Stomach (tissue), 9 donors: ENCODE data around the gene SMCR8. TPM values are rescaled to one million over a fixed set of nuclear protein-coding genes. Genes with fewer than 3 reads are reported as not detected.
"Not testable (repeated sequence)": the region's sequence is repeated elsewhere in the genome, so short reads cannot be mapped to it uniquely, and the experiment has no call there.

Experiments used
- DNase-seq, 2 donors: peaks; one replicate each; pipeline versions ENCODE4 v3.0.0 to v3.0.0-alpha.2; 2013 to 2019
- H3K27ac ChIP-seq, 5 donors: fragments of 200-600 bp in 4 of 5; sonication (generic) in 4 of 5; one replicate each; pipeline ENCODE4 v1.5.1; 2013 to 2019; ENCODE audit warnings: mild to moderate bottlenecking in 1 of 5, moderate library complexity in 1 of 5
- H3K27me3 ChIP-seq, 3 donors: fragments of 200-600 bp; sonication (generic); one replicate each; pipeline ENCODE4 v1.5.1; 2017 to 2019; ENCODE audit warnings: mixed run types in 1 of 3
- H3K36me3 ChIP-seq, 4 donors: fragments of 200-600 bp; sonication (generic); 1 replicate in 3 of 4; 2 replicates in 1 of 4; pipeline ENCODE4 v1.5.1; 2016 to 2019
- H3K4me1 ChIP-seq, 4 donors: fragments of 200-600 bp; sonication (generic); one replicate each; pipeline ENCODE4 v1.5.1; 2016 to 2019
- H3K4me3 ChIP-seq, 4 donors: fragments of 200-600 bp; sonication (generic) in 3 of 4; one replicate each; pipeline ENCODE4 v1.5.1; 2016 to 2019; ENCODE audit warnings: mild to moderate bottlenecking in 1 of 4
- H3K9me3 ChIP-seq, 4 donors: fragments of 200-600 bp; sonication (generic); one replicate each; pipeline ENCODE4 v1.5.1; 2016 to 2019
- EP300 ChIP-seq: sonication (generic); formaldehyde crosslinking; IDR thresholded peaks from one replicate; pipeline ENCODE4 v1.6.1; 2017; ENCODE audit warnings: antibody characterized with exemption
- POLR2A ChIP-seq, 4 donors: fragments of 450-650 bp; IDR thresholded peaks; one replicate each; pipeline ENCODE4 v1.6.1; 2016; ENCODE audit warnings: antibody characterized with exemption in 4 of 4, control low read depth in 2 of 4, mild to moderate bottlenecking in 1 of 4, moderate library complexity in 1 of 4
- POLR2AphosphoS5 ChIP-seq, 3 donors: sonication (generic); formaldehyde crosslinking; IDR thresholded peaks; one replicate each; pipeline ENCODE4 v1.6.1; 2016; ENCODE audit warnings: antibody characterized with exemption in 3 of 3
- WGBS, 5 donors: extraction: QIAGEN DNeasy Blood & Tissue Kit in 3 of 5; methylation state at CpG; one replicate each; pipeline versions ENCODE4 v1.1.5 to v1.1.7; 2013 to 2018; 5-methylcytosine and 5-hydroxymethylcytosine counted together
- intact Hi-C: fragments of 100-400 bp; cut with DNase I; formaldehyde crosslinking; loops from one replicate; pipeline ENCODE4 v1.15.1; 2023; ENCODE audit warnings: low total_unique reads
- polyA plus RNA-seq, 3 donors: library from polyadenylated mRNA; stranded (reverse); fragments of 200-250 nt; gene quantifications; one replicate each; pipeline ENCODE4 v1.2.3, GENCODE V29; 2013
- total RNA-seq, 5 donors: library from RNA; depleted of rRNA; stranded (reverse); fragments of >200 nt; gene quantifications; one replicate each; pipeline versions ENCODE4 v1.1.0 to v1.2.3, GENCODE V29; 2014 to 2016
- TF ChIP-seq, protein P1 (sequence below), 7 experiments: fragments of 450-650 bp in 4 of 7; fragments of 200-600 bp in 3 of 7; sonication (generic) in 3 of 7; IDR thresholded peaks; one replicate each; pipeline ENCODE4 v1.5.1; 2016 to 2019; ENCODE audit warnings: antibody characterized with exemption in 7 of 7, control low read depth in 2 of 7, mild to moderate bottlenecking in 1 of 7
- donor health status: healthy with polysubstance abuse.
- donor health status: Bipolar disorder and iron deficiency.
- donor health status: healthy.

Gene SMCR8
- total and polyA plus RNA-seq, 8 donors, result 2.4 to 17.9 (median 6.1) TPM

DNA sequence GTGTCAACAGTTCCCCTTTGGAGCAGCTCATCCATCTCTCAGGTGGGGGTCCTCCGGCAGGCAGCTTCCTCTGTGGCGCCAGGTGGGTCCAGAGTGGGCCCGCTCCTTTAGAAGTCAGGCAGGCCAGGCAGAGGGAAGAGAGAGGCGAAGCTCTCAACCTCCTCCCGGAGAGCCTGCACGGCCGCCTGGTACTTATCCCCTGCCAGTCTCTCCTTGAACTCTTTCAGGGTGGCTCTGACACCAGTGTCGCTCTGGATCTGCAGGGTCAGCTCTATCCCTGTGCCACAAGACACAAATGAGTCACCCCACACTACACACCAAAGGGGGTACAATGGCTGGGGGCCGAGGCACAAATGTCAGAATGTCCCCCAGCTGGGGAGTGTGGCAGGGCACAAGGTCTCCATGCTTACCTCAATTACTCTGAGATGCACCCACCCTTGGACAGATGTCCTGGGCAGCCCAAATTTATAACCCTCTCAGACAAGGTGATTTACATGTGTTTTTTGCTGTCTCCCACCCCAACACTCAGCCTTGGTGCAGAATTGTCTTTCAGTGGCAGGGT, 13.6 kb downstream of the SMCR8 start:
- TF ChIP-seq EP300, result no peak
- no peak for TF ChIP-seq POLR2AphosphoS5 (IDR thresholded peaks at IDR 0.05)
- TF ChIP-seq, protein P1, sequence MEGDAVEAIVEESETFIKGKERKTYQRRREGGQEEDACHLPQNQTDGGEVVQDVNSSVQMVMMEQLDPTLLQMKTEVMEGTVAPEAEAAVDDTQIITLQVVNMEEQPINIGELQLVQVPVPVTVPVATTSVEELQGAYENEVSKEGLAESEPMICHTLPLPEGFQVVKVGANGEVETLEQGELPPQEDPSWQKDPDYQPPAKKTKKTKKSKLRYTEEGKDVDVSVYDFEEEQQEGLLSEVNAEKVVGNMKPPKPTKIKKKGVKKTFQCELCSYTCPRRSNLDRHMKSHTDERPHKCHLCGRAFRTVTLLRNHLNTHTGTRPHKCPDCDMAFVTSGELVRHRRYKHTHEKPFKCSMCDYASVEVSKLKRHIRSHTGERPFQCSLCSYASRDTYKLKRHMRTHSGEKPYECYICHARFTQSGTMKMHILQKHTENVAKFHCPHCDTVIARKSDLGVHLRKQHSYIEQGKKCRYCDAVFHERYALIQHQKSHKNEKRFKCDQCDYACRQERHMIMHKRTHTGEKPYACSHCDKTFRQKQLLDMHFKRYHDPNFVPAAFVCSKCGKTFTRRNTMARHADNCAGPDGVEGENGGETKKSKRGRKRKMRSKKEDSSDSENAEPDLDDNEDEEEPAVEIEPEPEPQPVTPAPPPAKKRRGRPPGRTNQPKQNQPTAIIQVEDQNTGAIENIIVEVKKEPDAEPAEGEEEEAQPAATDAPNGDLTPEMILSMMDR (IDR thresholded peaks at IDR 0.05), result no peak
- no peak for TF ChIP-seq POLR2A (IDR thresholded peaks at IDR 0.05)
- peaks cover 0 to 9% (median 0%) of the 10 kb centered on the region in 4 donors for H3K4me1 ChIP-seq
- H3K27ac ChIP-seq, result no peak overlapping the region
- H3K27me3 ChIP-seq, result no peaks in the 10 kb centered on the region
- no peak overlapping the region for H3K4me3 ChIP-seq
- 86 to 94% (median 90%) methylated on average over 9 of the region's 9 CpGs for WGBS, 5 donors
- peaks cover 47 to 100% (median 97%) of the 10 kb centered on the region in 4 donors for H3K36me3 ChIP-seq
- H3K9me3 ChIP-seq, result no peaks in the 10 kb centered on the region
- intact Hi-C loops, result no loop called here
- no peak for DNase-seq

DNA sequence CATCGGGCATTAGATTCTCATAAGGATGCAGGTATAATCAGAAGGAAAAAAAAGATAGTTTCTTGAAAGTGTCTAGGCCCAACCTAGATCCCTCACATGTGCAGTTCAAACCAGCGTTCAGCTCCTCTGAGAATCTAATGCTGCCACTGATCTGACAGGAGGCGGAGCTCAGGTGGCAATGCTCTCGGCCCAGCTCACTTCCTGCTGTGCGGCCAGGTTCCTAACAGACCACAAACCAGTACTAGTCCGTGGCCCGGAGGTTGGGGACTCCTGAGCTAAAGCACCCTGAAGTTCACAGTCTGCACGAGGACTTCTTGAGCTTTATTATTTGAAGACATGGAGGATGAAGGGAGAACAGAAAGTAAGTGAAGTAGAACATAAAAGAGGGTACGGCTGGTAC, 16.8 kb downstream of the SMCR8 start:
- Histone ChIP-seq H3K9me3 (no peaks in the 10 kb centered on the region), H3K27me3 (no peaks in the 10 kb centered on the region), H3K36me3 (peaks cover 55 to 100% (median 96%) of the 10 kb centered on the region in 4 donors), H3K4me3 (no peak overlapping the region), H3K4me1 (peaks cover 0 to 4% (median 0%) of the 10 kb centered on the region in 4 donors), H3K27ac (no peak overlapping the region)
- TF ChIP-seq POLR2A (IDR thresholded peaks at IDR 0.05) (no peak), EP300 (no peak), POLR2AphosphoS5 (IDR thresholded peaks at IDR 0.05) (no peak)
- TF ChIP-seq, protein P1 (IDR thresholded peaks at IDR 0.05), result no peak
- no peak for DNase-seq
- 78 to 87% (median 85%) methylated on average over 9 of the region's 9 CpGs for WGBS, 5 donors
- intact Hi-C loops, result no loop called here

DNA sequence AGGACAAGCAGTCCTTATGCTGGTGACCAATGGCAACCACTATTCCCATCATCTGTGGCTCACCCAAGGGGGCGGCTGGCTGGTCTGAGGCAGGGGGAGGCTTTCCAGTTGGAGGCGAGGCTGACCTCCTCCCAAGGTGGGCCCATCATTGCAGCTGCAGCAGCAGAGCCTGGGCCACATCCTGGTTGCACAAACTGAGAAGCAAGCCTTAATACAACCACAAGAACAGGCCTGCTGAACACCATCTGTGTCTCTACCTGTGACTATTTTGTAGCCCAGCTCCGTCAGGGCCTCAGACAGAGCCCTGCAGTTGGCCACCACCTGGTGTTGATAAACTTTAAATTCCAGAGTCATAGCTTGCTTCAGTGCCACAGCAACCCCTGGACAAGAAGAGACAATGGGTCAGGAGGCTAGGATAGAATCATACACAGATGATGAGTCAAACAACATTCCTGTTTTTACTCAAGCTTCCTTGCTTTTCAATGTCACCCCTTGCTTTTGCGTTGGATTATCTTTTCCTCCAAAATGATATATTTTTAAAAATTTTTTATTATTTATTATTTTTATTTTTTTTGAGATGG, 17.9 kb downstream of the SMCR8 start:
- Histone ChIP-seq H3K27me3 (no peaks in the 10 kb centered on the region), H3K27ac (no peak overlapping the region), H3K36me3 (peaks cover 46 to 97% (median 92%) of the 10 kb centered on the region in 4 donors), H3K4me3 (no peak overlapping the region), H3K4me1 (no peaks in the 10 kb centered on the region), H3K9me3 (no peaks in the 10 kb centered on the region)
- WGBS, 5 donors, result 71 to 95% (median 87%) methylated on average over 2 to 4 of the region's 4 CpGs
- intact Hi-C loops, result no loop called here
- TF ChIP-seq, protein P1 (IDR thresholded peaks at IDR 0.05), result no peak
- TF ChIP-seq EP300, result no peak
- TF ChIP-seq POLR2A (IDR thresholded peaks at IDR 0.05), result no peak
- no peak for TF ChIP-seq POLR2AphosphoS5 (IDR thresholded peaks at IDR 0.05)
- DNase-seq, result no peak

DNA sequence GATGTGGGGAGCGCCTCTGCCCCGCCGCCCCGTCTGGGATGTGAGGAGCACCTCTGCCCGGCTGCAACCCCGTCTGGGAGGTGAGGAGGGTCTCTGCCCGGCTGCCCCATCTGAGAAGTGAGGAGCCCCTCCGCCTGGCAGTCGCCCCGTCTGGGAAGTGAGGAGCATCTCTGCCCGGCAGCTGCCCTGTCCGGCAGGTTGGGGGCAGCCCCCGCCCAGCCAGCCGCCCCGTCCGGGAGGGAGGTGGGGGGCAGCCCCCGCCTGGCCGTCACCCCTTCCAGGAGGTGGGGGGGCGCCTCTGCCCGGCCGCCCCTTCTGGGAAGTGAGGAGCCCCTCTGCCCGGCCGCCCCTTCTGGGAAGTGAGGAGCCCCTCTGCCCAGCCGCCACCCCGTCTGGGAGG, 23.1 kb downstream of the SMCR8 start:
- H3K9me3 ChIP-seq, H3K27ac ChIP-seq, DNase-seq, H3K27me3 ChIP-seq, H3K4me1 ChIP-seq, H3K4me3 ChIP-seq, intact Hi-C loops: not testable (repeated sequence)
- WGBS, 5 donors, result 93 to 97% (median 95%) methylated on average over 16 to 24 of the region's 25 CpGs
- H3K36me3 ChIP-seq, result peaks cover 31 to 93% (median 83%) of the 10 kb centered on the region in 4 donors

DNA sequence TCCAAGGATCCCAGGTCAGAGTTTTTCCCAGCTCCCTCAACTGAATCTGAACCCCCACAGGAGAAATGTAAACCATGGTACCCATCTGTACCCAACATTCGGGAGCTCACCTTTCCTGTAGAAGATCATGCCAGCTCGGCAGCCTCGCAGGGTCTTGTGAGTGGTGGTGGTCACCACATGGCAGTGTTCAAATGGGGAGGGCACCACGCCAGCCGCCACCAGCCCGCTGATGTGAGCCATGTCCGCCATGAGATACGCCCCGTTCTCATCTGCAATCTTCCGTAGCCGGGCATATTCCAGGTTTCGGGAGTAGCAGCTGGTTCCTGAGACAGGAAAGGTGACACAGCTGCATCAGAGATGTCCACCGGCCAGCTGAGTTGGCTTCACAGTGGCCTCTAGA, 24.8 kb downstream of the SMCR8 start:
- TF ChIP-seq POLR2A (IDR thresholded peaks at IDR 0.05) (no peak), EP300 (no peak), POLR2AphosphoS5 (IDR thresholded peaks at IDR 0.05) (no peak)
- TF ChIP-seq, protein P1 (IDR thresholded peaks at IDR 0.05), result no peak
- intact Hi-C loops, result no loop called here
- no peaks in the 10 kb centered on the region for H3K27me3 ChIP-seq
- no peaks in the 10 kb centered on the region for H3K9me3 ChIP-seq
- WGBS, 5 donors, result 94 to 99% (median 98%) methylated on average over 8 to 13 of the region's 13 CpGs
- no peak for DNase-seq
- H3K36me3 ChIP-seq, result peaks cover 29 to 91% (median 79%) of the 10 kb centered on the region in 4 donors
- H3K4me3 ChIP-seq, result no peak overlapping the region
- no peaks in the 10 kb centered on the region for H3K4me1 ChIP-seq
- H3K27ac ChIP-seq, result no peak overlapping the region
